Prostate gland (tissue), 2 donors: ENCODE measurements around the gene MT1G. TPM values are rescaled to one million over a fixed set of nuclear protein-coding genes. Genes with fewer than 3 reads are reported as not detected.
"Not testable (repeated sequence)": the region's sequence is repeated elsewhere in the genome, so short reads cannot be mapped to it uniquely, and the experiment has no call there.

Experiments
- DNase-seq: peaks from one replicate; pipeline ENCODE4 v3.0.0-alpha.2; 2019; ENCODE audit warnings: low spot score
- H3K27ac ChIP-seq, 2 donors: fragments of 200-600 bp; sonication (generic); 2 replicates each; pipeline ENCODE4 v1.5.1; 2017 to 2019
- H3K27me3 ChIP-seq: fragments of 200-600 bp; sonication (generic); replicated peaks from 2 replicates; pipeline ENCODE4 v1.5.1; 2019; ENCODE audit not compliant: insufficient read depth
- H3K36me3 ChIP-seq, 2 donors: fragments of 200-600 bp; sonication (generic); 1 replicate in 1 of 2; 2 replicates in 1 of 2; pipeline versions ENCODE4 v1.5.1 to v1.8.1; 2017 to 2019
- H3K4me1 ChIP-seq: fragments of 200-600 bp; sonication (generic); replicated peaks from 2 replicates; pipeline ENCODE4 v1.5.1; 2019
- H3K4me3 ChIP-seq, 2 donors: fragments of 200-600 bp; sonication (generic); 2 replicates each; pipeline ENCODE4 v1.5.1; 2017 to 2019
- H3K9me3 ChIP-seq: fragments of 200-600 bp; sonication (generic); 2 replicates; pipeline ENCODE4 v1.5.1; 2017
- CTCF ChIP-seq, 4 experiments: fragments of 200-600 bp in 2 of 4; fragments of 450-650 bp in 2 of 4; sonication (generic) in 2 of 4; IDR thresholded peaks; 1 replicate in 3 of 4; 2 replicates in 1 of 4; pipeline ENCODE4 v1.5.1; 2016 to 2019; ENCODE audit warnings: antibody characterized with exemption in 4 of 4, mild to moderate bottlenecking in 2 of 4, moderate library complexity in 2 of 4
- POLR2A ChIP-seq: fragments of 450-650 bp; IDR thresholded peaks from one replicate; pipeline ENCODE4 v1.6.1; 2016; ENCODE audit warnings: antibody characterized with exemption, mild to moderate bottlenecking
- POLR2AphosphoS5 ChIP-seq: sonication (generic); formaldehyde crosslinking; IDR thresholded peaks from one replicate; pipeline ENCODE4 v1.6.1; 2017; ENCODE audit warnings: antibody characterized with exemption
- WGBS: methylation state at CpG from one replicate; pipeline ENCODE4 v1.1.5; 2018; 5-methylcytosine and 5-hydroxymethylcytosine counted together
- intact Hi-C: fragments of 100-400 bp; cut with DNase I; formaldehyde crosslinking; loops from one replicate; pipeline ENCODE4 v1.14.2; 2022
- total RNA-seq, 2 donors: library from RNA; depleted of rRNA; stranded (reverse); fragments of >200 nt; gene quantifications; one replicate each; pipeline ENCODE4 v1.1.0, GENCODE V29; 2016

Gene MT1G
- 100 to 1,000 TPM; 189 to 745 TPM for total RNA-seq

GRCh38 chr16:56667581-56668571 lies at the start of gene MT1G:
MT1G (minus strand) TSS chr16:56668065; CDS start chr16:56667993, 72 bp downstream.
- TF ChIP-seq POLR2AphosphoS5 (no peak), CTCF (IDR thresholded peaks at IDR 0.05) (no peak), POLR2A (no peak)
- WGBS = 13% methylated on average over 44 of the region's 46 CpGs
- Histone ChIP-seq H3K36me3 (no peaks in the 10 kb centered on the region), H3K4me1 (peaks cover 6% of the 10 kb centered on the region), H3K4me3 (peak within 1 kb of the TSS; percentile 14 to 17), H3K27ac (no peak within 1 kb of the TSS), H3K27me3 (no peaks in the 10 kb centered on the region), H3K9me3 (no peaks in the 10 kb centered on the region)
- intact Hi-C loops = no loop called here
- peak; percentile 33 for DNase-seq

GRCh38 chr16:56717532-56717931 lies 49.7 kb upstream of the MT1G start:
- H3K36me3 ChIP-seq, H3K4me1 ChIP-seq, DNase-seq, H3K27ac ChIP-seq, intact Hi-C loops, H3K27me3 ChIP-seq, H3K4me3 ChIP-seq, H3K9me3 ChIP-seq: not testable (repeated sequence)
- 86% methylated on average over 2 of the region's 2 CpGs for WGBS

- Histone ChIP-seq H3K27me3 (no peaks in the 10 kb centered on the region), H3K27ac (no peak overlapping the region), H3K9me3 (no peaks in the 10 kb centered on the region), H3K4me3 (no peak overlapping the region), H3K4me1 (no peaks in the 10 kb centered on the region), H3K36me3 (no peaks in the 10 kb centered on the region)
- DNase-seq = no peak
- WGBS = 91% methylated on average over 3 of the region's 3 CpGs
- TF ChIP-seq POLR2AphosphoS5 = no peak
- intact Hi-C loops = no loop called here
Observed at GRCh38 chr16:56716761-56717160, 48.9 kb upstream of the MT1G start.

- 76% methylated on average over 4 of the region's 4 CpGs for WGBS
- no peak overlapping the region for H3K4me3 ChIP-seq
- H3K9me3 ChIP-seq = no peaks in the 10 kb centered on the region
- no peaks in the 10 kb centered on the region for H3K4me1 ChIP-seq
- intact Hi-C loops = no loop called here
- TF ChIP-seq POLR2AphosphoS5 = no peak
- TF ChIP-seq POLR2A = no peak
- no peak for TF ChIP-seq CTCF (IDR thresholded peaks at IDR 0.05)
- no peaks in the 10 kb centered on the region for H3K36me3 ChIP-seq
- DNase-seq = no peak
- no peak overlapping the region for H3K27ac ChIP-seq
- no peaks in the 10 kb centered on the region for H3K27me3 ChIP-seq
Observed at GRCh38 chr16:56715126-56715525, 47.3 kb upstream of the MT1G start.

GRCh38 chr16:56713794-56714193 lies 45.9 kb upstream of the MT1G start:
- H3K4me3 ChIP-seq = no peak overlapping the region
- H3K4me1 ChIP-seq = no peaks in the 10 kb centered on the region
- H3K36me3 ChIP-seq = no peaks in the 10 kb centered on the region
- no peaks in the 10 kb centered on the region for H3K27me3 ChIP-seq
- 55% methylated on average over 2 of the region's 2 CpGs for WGBS
- intact Hi-C loops = no loop called here
- DNase-seq = no peak
- H3K9me3 ChIP-seq = no peaks in the 10 kb centered on the region
- TF ChIP-seq CTCF (IDR thresholded peaks at IDR 0.05) = no peak
- TF ChIP-seq POLR2A = no peak
- no peak for TF ChIP-seq POLR2AphosphoS5
- H3K27ac ChIP-seq = no peak overlapping the region

GRCh38 chr16:56711862-56712261 lies 44.0 kb upstream of the MT1G start:
- no peak for TF ChIP-seq POLR2A
- TF ChIP-seq CTCF (IDR thresholded peaks at IDR 0.05) = no peak
- no peak for TF ChIP-seq POLR2AphosphoS5
- Histone ChIP-seq H3K27me3 (no peaks in the 10 kb centered on the region), H3K4me3 (no peak overlapping the region), H3K36me3 (no peaks in the 10 kb centered on the region), H3K9me3 (no peaks in the 10 kb centered on the region), H3K4me1 (no peaks in the 10 kb centered on the region), H3K27ac (no peak overlapping the region)
- 93% methylated on average over 2 of the region's 2 CpGs for WGBS
- no peak for DNase-seq
- intact Hi-C loops = no loop called here
